IMR-90 (cell line): Measurements from ENCODE around the gene YWHAG. TPM values are rescaled to one million over a fixed set of nuclear protein-coding genes. Genes with fewer than 3 reads are reported as not detected.
A peak's percentile ranks its signal among the peaks of the same experiment; 100 is the strongest.

ENCODE experiments used
- ATAC-seq: fragments of 200-7000 bp; cut with Tn5 transposase; 2 replicates; pipeline ENCODE4 v1.9.1; 2020; ENCODE audit warnings: low read depth, mild to moderate bottlenecking, moderate library complexity
- BruUV-seq: library from RNA; stranded (reverse); fragments of 400-500 nt; replicated peaks from 2 replicates; lab custom pipeline; 2021; lab: Mats Ljungman, UMichigan
- CTCF ChIA-PET: fragments of 300-600 bp; formaldehyde crosslinking; extraction: SDS; loops from one replicate; lab custom pipeline; 2021; ENCODE audit warnings: antibody characterized with exemption; lab: Yijun Ruan, JAX
- POLR2A ChIA-PET: fragments of 300-600 bp; sonication (Branson Sonifier 250); formaldehyde crosslinking; loops from one replicate; lab custom pipeline; 2022; ENCODE audit warnings: antibody characterized with exemption; ENCODE audit not compliant: unreplicated experiment; lab: Charles Lee
- DNase-seq: peaks from one replicate; pipeline ENCODE4 v3.0.0; 2013
- H2AFZ ChIP-seq: replicated peaks from 2 replicates; pipeline ENCODE3; 2013; ENCODE audit warnings: low read length, mild to moderate bottlenecking; ENCODE audit not compliant: poor library complexity
- H2AK5ac ChIP-seq: 2 replicates; pipeline ENCODE4 v1.6.1; 2013; ENCODE audit warnings: low read depth, low read length, inconsistent platforms
- H2AK9ac ChIP-seq: replicated peaks from 2 replicates; pipeline ENCODE3; 2013; ENCODE audit warnings: mild to moderate bottlenecking, low read depth, low read length, moderate library complexity; ENCODE audit not compliant: poor library complexity
- H2BK120ac ChIP-seq: 2 replicates; pipeline ENCODE4 v1.6.1; 2013; ENCODE audit warnings: low read depth, low read length, inconsistent platforms
- H2BK15ac ChIP-seq: 3 replicates; pipeline ENCODE4 v1.6.1; 2013; ENCODE audit warnings: low read depth, low read length, inconsistent platforms
- H2BK20ac ChIP-seq: 2 replicates; pipeline ENCODE4 v1.6.1; 2013; ENCODE audit warnings: low read depth, mild to moderate bottlenecking, inconsistent platforms, low read length, moderate library complexity
- H2BK5ac ChIP-seq: 2 replicates; pipeline ENCODE4 v1.6.1; 2013; ENCODE audit warnings: mild to moderate bottlenecking, low read depth, low read length, inconsistent platforms; ENCODE audit not compliant: poor library complexity, severe bottlenecking
- H3K14ac ChIP-seq: replicated peaks from 2 replicates; pipeline ENCODE4 v1.6.1; 2013; ENCODE audit warnings: low read depth, low read length, inconsistent platforms
- H3K18ac ChIP-seq: 2 replicates; pipeline ENCODE4 v1.6.1; 2013; ENCODE audit warnings: low read depth, low read length, control low read depth
- H3K23ac ChIP-seq: 2 replicates; pipeline ENCODE4 v1.6.1; 2013; ENCODE audit warnings: low read depth, low read length, inconsistent platforms
- H3K27ac ChIP-seq: 2 replicates; pipeline ENCODE4 v1.5.1; 2013; ENCODE audit warnings: mild to moderate bottlenecking, control low read depth, low read length; ENCODE audit not compliant: insufficient read depth
- H3K27me3 ChIP-seq: 2 replicates; pipeline ENCODE4 v1.6.1; 2013; ENCODE audit warnings: low read length; ENCODE audit not compliant: control insufficient read depth, insufficient read depth
- H3K36me3 ChIP-seq: 2 replicates; pipeline ENCODE4 v1.6.1; 2013; ENCODE audit warnings: low read length, mixed read lengths; ENCODE audit not compliant: control insufficient read depth, insufficient read depth
- H3K4ac ChIP-seq: 2 replicates; pipeline ENCODE4 v1.6.1; 2013; ENCODE audit warnings: low read depth, low read length, inconsistent platforms
- H3K4me1 ChIP-seq: 2 replicates; pipeline ENCODE4 v1.6.1; 2013; ENCODE audit warnings: low read length, mixed read lengths; ENCODE audit not compliant: control insufficient read depth, insufficient read depth
- H3K4me2 ChIP-seq: 2 replicates; pipeline ENCODE4 v1.6.1; 2013; ENCODE audit warnings: low read depth, mild to moderate bottlenecking, control low read depth, low read length, moderate library complexity
- H3K4me3 ChIP-seq: 2 replicates; pipeline ENCODE4 v1.5.1; 2013; ENCODE audit warnings: low read depth, mild to moderate bottlenecking, control low read depth, low read length, moderate library complexity; ENCODE audit not compliant: insufficient read depth
- H3K56ac ChIP-seq: 2 replicates; pipeline ENCODE4 v1.6.1; 2013; ENCODE audit warnings: low read length, inconsistent platforms; ENCODE audit not compliant: insufficient read depth; ENCODE audit errors: extremely low read depth
- H3K79me1 ChIP-seq, 2 experiments: 2 replicates each; pipeline ENCODE4 v1.6.1; 2013; ENCODE audit warnings: low read length in 2 of 2, inconsistent platforms in 1 of 2, low read depth in 1 of 2
- H3K9ac ChIP-seq: 2 replicates; pipeline ENCODE4 v1.6.1; 2013; ENCODE audit warnings: low read depth, low read length, control low read depth
- H3K9me1 ChIP-seq: 2 replicates; pipeline ENCODE4 v1.6.1; 2013; ENCODE audit warnings: low read length, inconsistent platforms; ENCODE audit not compliant: insufficient read depth
- H3K9me3 ChIP-seq: 2 replicates; pipeline ENCODE4 v1.6.1; 2013; ENCODE audit warnings: low read length; ENCODE audit not compliant: control insufficient read depth, insufficient read depth
- H4K20me1 ChIP-seq: 2 replicates; pipeline ENCODE4 v1.6.1; 2013; ENCODE audit warnings: low read length, inconsistent platforms; ENCODE audit not compliant: insufficient read depth
- H4K5ac ChIP-seq: 2 replicates; pipeline ENCODE4 v1.6.1; 2013; ENCODE audit warnings: mild to moderate bottlenecking, low read depth, low read length, control low read depth
- H4K8ac ChIP-seq, 2 experiments: 2 replicates each; pipeline ENCODE4 v1.6.1; 2013; ENCODE audit warnings: low read depth in 2 of 2, low read length in 2 of 2, control low read depth in 1 of 2, inconsistent platforms in 1 of 2
- H4K91ac ChIP-seq: 2 replicates; pipeline ENCODE4 v1.6.1; 2013; ENCODE audit warnings: low read depth, low read length, inconsistent platforms; ENCODE audit not compliant: insufficient read depth
- BHLHE40 ChIP-seq: fragments of 150-350 bp; IDR thresholded peaks from 2 replicates; pipeline ENCODE4 v1.6.1; 2016; ENCODE audit warnings: mild to moderate bottlenecking, low read depth, low read length
- CEBPB ChIP-seq: IDR thresholded peaks from 2 replicates; pipeline ENCODE4 v1.6.1; 2012; ENCODE audit warnings: low read depth, low read length, improper control_type of control experiment
- CHD1 ChIP-seq: IDR thresholded peaks from 2 replicates; pipeline ENCODE4 v1.6.1; 2012; ENCODE audit warnings: low read depth, low read length, improper control_type of control experiment
- FOS ChIP-seq: fragments of 150-350 bp; IDR thresholded peaks from 2 replicates; pipeline ENCODE4 v1.6.1; 2016; ENCODE audit warnings: low read depth, low read length
- MAZ ChIP-seq: IDR thresholded peaks from 2 replicates; pipeline ENCODE4 v1.6.1; 2012; ENCODE audit warnings: low read depth, mild to moderate bottlenecking, low read length, improper control_type of control experiment, moderate library complexity, borderline replicate concordance
- MXI1 ChIP-seq: IDR thresholded peaks from 2 replicates; pipeline ENCODE4 v1.6.1; 2012; ENCODE audit warnings: low read depth, mild to moderate bottlenecking, low read length, moderate library complexity, borderline replicate concordance
- NFE2L2 ChIP-seq: fragments of 150-350 bp; IDR thresholded peaks from 2 replicates; pipeline ENCODE4 v1.6.1; 2016; ENCODE audit warnings: low read depth, mild to moderate bottlenecking, low read length
- POLR2A ChIP-seq: IDR thresholded peaks from 2 replicates; pipeline ENCODE4 v1.6.1; 2012; ENCODE audit warnings: mild to moderate bottlenecking, low read depth, low read length
- RAD21 ChIP-seq: IDR thresholded peaks from 2 replicates; pipeline ENCODE4 v1.6.1; 2012; ENCODE audit warnings: low read length, improper control_type of control experiment
- RCOR1 ChIP-seq: IDR thresholded peaks from 2 replicates; pipeline ENCODE4 v1.6.1; 2012; ENCODE audit warnings: mild to moderate bottlenecking, low read length, improper control_type of control experiment; ENCODE audit not compliant: insufficient replicate concordance
- SMC3 ChIP-seq: fragments of 150-350 bp; IDR thresholded peaks from 2 replicates; pipeline ENCODE4 v1.6.1; 2016; ENCODE audit warnings: low read depth, mild to moderate bottlenecking, antibody characterized with exemption, low read length, moderate library complexity
- USF2 ChIP-seq: fragments of 150-350 bp; IDR thresholded peaks from 2 replicates; pipeline ENCODE4 v1.6.1; 2017; ENCODE audit warnings: mild to moderate bottlenecking, antibody characterized with exemption, low read length, low read depth
- WGBS, 2 experiments: methylation state at CpG; one replicate each; pipeline versions ENCODE4 v1.1.5 to v1.1.7; 2013; ENCODE audit warnings: missing lambda C conversion rate in 2 of 2; ENCODE audit not compliant: insufficient read length in 1 of 2; ENCODE audit errors: extremely low coverage in 2 of 2; 5-methylcytosine and 5-hydroxymethylcytosine counted together
- dilution Hi-C: fragments of 300-500 bp; cut with HindIII; formaldehyde crosslinking; loops from one replicate; pipeline ENCODE4 v1.14.3; 2018; ENCODE audit warnings: low sequenced_read_pairs; ENCODE audit not compliant: unreplicated experiment
- in situ Hi-C: fragments of 300-500 bp; cut with MboI; formaldehyde crosslinking; loops from 3 replicates; pipeline ENCODE4 v1.14.3; 2019; ENCODE audit warnings: low sequenced_read_pairs, inconsistent platforms, mixed read lengths
- intact Hi-C: fragments of 100-400 bp; cut with micrococcal nuclease; formaldehyde crosslinking; loops from 2 replicates; pipeline ENCODE4 v1.10.0; 2022
- polyA plus RNA-seq, 3 experiments: library from polyadenylated mRNA; depleted of rRNA; stranded (reverse); fragments of >200 nt; gene quantifications; 2 replicates each; pipeline ENCODE4 v1.2.3, GENCODE V29; 2012; ENCODE audit warnings: low replicate concordance in 1 of 3
- total RNA-seq: library from RNA; depleted of rRNA; stranded (reverse); fragments of >200 nt; gene quantifications from 2 replicates; pipeline ENCODE4 v1.2.3, GENCODE V29; 2012
- TF ChIP-seq, protein P1 (sequence below): conservative IDR thresholded peaks from 2 replicates; pipeline ENCODE4 v1.5.1; 2012; ENCODE audit warnings: mild to moderate bottlenecking, low read depth, low read length, improper control_type of control experiment
- TF ChIP-seq, protein P2 (sequence below): fragments of 150-350 bp; IDR thresholded peaks from 2 replicates; pipeline ENCODE4 v1.6.1; 2016; ENCODE audit warnings: low read depth, mild to moderate bottlenecking, low read length, moderate library complexity, borderline replicate concordance

YWHAG gene
- total and polyA plus RNA-seq, 2 of the 4 experiments (the other 2 are of a cell fraction): 40.1 to 64.9 TPM

DNA sequence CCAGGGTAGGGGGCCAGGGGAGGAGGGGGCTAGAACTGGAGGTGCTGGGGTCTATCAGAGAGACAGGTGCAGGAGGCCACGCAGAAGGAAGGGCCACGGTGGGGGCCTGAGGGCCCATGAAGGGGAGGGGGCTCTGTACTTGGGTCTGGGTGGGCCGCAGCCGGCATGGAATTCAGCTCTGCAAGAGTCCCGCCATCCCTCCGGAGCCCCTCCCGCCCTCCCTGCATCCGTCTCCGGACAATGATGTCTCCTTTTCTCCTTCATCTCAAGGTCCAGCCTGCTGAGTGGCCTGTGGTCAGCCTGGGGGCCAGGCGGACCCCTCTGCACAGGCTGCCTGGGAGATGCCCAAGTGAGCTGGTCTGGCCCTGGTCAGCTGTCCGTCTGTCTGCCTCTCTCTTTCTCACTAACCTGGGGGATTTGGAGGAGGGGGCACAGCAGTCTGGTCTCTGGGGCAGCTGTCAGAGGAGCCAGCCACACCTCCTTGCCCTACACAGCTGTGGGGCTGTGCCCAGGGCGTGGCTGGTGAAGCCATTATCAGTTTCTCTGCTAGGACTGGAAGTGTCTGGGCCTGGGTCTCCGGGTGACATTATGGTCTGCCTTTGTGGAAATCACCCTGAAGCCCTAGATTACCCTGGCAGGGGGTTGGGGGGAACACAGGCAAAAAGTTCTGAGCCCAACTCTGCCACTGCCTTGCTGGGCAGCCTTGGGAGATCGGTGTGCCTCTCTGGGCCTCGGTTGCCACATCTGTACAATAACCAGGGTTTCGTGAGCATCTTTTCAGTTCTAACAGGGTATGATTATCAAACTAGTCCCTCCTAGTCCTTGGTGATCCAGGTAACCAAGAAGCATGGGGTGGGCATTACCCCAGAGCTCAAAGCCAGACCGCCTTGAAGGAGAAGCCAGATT, 75.3 kb downstream of the YWHAG start:
- H4K5ac ChIP-seq: no peak overlapping the region
- ChIA-PET CTCF (interaction anchor here (1.3 kb wide), 1 partner anchor 105 kb away, joined by 3 read pairs; no protein-coding TSS in a partner anchor), POLR2A (no interaction called here)
- peaks cover 31% of the 10 kb centered on the region for H3K27me3 ChIP-seq
- no peak overlapping the region for H2AK9ac ChIP-seq
- no peak overlapping the region for H3K23ac ChIP-seq
- H3K4ac ChIP-seq: no peak overlapping the region
- no TSS peak for BruUV-seq
- no peak overlapping the region for H2BK15ac ChIP-seq
- no peak overlapping the region for H3K18ac ChIP-seq
- WGBS, 2 experiments: 68% methylated on average over 6 of the region's 17 CpGs; no CpG with 5 or more reads in 1 of the 2 experiments
- H2BK20ac ChIP-seq: no peak overlapping the region
- H3K36me3 ChIP-seq: peaks cover 5% of the 10 kb centered on the region; the same call in 1 of the 2 replicates
- no peak for DNase-seq
- H4K91ac ChIP-seq: no peak overlapping the region
- H4K8ac ChIP-seq: no peak overlapping the region
- H2AFZ ChIP-seq: no peak overlapping the region
- H3K79me1 ChIP-seq: no peaks in the 10 kb centered on the region
- H3K9me1 ChIP-seq: no peaks in the 10 kb centered on the region
- peak overlapping the region; percentile 79; the same call in 1 of the 2 replicates for H3K4me2 ChIP-seq
- no peaks in the 10 kb centered on the region for H4K20me1 ChIP-seq
- in situ Hi-C loops (no loop called here), dilution Hi-C loops (no loop called here), intact Hi-C loops (no loop called here)
- no peak overlapping the region for H2BK120ac ChIP-seq
- peaks cover 2% of the 10 kb centered on the region for H3K4me1 ChIP-seq
- no peak overlapping the region for H2BK5ac ChIP-seq
- peaks cover 3% of the 10 kb centered on the region; the same call in 1 of the 2 replicates for H3K9me3 ChIP-seq
- 0 out of 2 replicates have a peak overlapping the region, but pooled peaks have one; percentile 37 for H3K9ac ChIP-seq
- H3K27ac ChIP-seq: no peak overlapping the region; the same call in 1 of the 2 replicates
- H3K14ac ChIP-seq: no peak overlapping the region
- H3K4me3 ChIP-seq: peak overlapping the region; percentile 89
- no peak overlapping the region for H3K56ac ChIP-seq
- ATAC-seq: no peak
- H2AK5ac ChIP-seq: peak overlapping the region; percentile 43; the same call in 1 of the 2 replicates
- TF ChIP-seq, protein P1, sequence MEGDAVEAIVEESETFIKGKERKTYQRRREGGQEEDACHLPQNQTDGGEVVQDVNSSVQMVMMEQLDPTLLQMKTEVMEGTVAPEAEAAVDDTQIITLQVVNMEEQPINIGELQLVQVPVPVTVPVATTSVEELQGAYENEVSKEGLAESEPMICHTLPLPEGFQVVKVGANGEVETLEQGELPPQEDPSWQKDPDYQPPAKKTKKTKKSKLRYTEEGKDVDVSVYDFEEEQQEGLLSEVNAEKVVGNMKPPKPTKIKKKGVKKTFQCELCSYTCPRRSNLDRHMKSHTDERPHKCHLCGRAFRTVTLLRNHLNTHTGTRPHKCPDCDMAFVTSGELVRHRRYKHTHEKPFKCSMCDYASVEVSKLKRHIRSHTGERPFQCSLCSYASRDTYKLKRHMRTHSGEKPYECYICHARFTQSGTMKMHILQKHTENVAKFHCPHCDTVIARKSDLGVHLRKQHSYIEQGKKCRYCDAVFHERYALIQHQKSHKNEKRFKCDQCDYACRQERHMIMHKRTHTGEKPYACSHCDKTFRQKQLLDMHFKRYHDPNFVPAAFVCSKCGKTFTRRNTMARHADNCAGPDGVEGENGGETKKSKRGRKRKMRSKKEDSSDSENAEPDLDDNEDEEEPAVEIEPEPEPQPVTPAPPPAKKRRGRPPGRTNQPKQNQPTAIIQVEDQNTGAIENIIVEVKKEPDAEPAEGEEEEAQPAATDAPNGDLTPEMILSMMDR: no peak
- TF ChIP-seq RCOR1: no peak
- TF ChIP-seq NFE2L2: no peak
- TF ChIP-seq, protein P2, sequence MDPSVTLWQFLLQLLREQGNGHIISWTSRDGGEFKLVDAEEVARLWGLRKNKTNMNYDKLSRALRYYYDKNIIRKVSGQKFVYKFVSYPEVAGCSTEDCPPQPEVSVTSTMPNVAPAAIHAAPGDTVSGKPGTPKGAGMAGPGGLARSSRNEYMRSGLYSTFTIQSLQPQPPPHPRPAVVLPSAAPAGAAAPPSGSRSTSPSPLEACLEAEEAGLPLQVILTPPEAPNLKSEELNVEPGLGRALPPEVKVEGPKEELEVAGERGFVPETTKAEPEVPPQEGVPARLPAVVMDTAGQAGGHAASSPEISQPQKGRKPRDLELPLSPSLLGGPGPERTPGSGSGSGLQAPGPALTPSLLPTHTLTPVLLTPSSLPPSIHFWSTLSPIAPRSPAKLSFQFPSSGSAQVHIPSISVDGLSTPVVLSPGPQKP: no peak
- no peak for TF ChIP-seq POLR2A
- no peak for TF ChIP-seq SMC3
- no peak for TF ChIP-seq CHD1
- TF ChIP-seq CEBPB: no peak
- no peak for TF ChIP-seq RAD21
- no peak for TF ChIP-seq MAZ
- TF ChIP-seq BHLHE40: no peak
- TF ChIP-seq FOS: no peak
- no peak for TF ChIP-seq USF2
- TF ChIP-seq MXI1: no peak
